Putamen (tissue), 1 donor: ENCODE measurements around the gene YY2.
"Not testable (repeated sequence)": the region's sequence is repeated elsewhere in the genome, so short reads cannot be mapped to it uniquely, and the experiment has no call there.

Source experiments
- DNase-seq: peaks from one replicate; pipeline ENCODE4 v3.0.0-alpha.2; 2016; ENCODE audit warnings: low spot score

YY2 gene

DNA sequence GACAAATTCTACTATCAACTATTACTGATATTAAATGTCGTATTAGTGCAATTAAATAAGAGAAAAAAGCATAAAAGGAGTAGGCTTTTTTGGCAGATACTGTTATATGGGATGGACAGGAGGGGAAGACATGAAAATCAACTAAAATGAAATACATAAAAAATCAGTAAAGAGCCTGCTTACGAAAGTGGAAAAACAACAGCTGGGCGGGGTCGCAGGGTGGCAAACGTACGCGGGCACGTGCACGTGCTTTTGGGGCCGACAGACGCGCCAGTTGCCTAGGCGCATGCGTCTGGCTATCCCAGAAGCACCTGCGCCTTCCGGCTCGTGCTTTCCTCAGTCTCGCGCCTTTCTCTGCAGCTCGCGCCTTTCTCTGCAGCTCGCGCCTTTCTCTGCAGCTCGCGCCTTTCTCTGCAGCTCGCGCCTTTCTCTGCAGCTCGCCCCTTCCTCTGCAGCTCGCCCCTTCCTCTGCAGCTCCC, at the start of gene YY2:
YY2 (plus strand) TSS at position 51 of the 479 bp plus-strand sequence. CDS start 498 bp downstream, outside the sequence.
- no peak for DNase-seq

- no peak for DNase-seq
These were observed 49.1 kb upstream of the YY2 start for GRCh38 chrX:21806691-21807090.

DNA sequence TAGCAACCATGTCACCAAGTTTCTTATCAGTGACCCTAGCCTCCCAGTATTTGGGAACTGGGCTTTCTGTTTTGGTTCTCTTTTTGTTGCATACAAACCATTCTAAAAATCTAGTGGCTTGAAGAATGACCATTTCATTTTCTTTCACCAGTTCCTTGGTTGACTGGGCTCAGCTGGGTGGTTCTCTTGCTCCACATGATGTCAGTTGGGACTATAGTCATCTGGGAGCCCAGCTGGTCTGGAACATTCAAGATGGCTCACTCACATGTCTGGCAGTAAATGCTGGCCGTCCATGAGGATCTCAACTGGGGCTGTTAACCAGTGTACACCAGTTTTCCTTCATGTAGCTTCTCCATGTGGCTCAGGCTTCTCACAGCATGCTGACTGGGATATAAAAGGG, 44.0 kb upstream of the YY2 start:
- DNase-seq = no peak

DNA sequence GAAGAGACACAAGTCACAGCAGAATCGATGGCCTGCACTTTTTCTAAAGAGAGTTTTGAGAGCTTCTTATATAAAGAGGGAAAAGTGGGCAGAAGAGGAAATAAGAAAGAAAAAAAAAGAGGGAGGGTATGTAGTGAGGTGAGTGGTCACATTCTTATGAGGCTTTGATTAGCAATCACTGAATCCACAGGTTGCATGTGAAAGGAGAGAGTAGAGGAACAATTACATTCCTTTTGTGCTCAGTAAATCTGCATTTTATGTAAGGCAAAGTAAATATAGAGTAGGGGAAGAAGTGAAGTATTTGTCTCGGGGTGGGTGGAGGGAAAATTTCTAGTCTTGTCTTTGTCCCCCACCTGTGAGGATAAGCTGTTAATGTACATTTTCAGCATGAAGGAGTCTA, 43.2 kb upstream of the YY2 start:
- no peak for DNase-seq

GRCh38 chrX:21813612-21814368, 42.0 kb upstream of the YY2 start:
- no peak for DNase-seq

DNA sequence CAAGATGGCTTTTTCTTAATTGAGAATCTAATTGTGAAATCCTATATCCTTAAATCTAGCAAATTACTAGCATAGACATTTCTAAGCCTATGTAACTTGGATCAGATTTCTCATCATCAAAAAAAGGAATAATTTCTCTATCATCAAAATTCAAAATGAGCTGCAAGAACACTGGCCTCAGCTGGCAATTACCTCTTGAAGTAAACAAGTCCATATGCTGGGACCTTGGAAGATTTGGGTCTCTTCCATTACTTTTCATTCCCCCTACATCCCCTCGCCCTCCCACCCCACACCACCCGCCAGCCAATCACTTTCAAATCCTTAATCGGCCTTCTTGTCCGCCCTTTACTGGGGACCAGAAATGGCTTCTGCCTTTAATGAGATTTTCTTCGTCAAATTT, 39.7 kb upstream of the YY2 start:
- no peak for DNase-seq

DNA sequence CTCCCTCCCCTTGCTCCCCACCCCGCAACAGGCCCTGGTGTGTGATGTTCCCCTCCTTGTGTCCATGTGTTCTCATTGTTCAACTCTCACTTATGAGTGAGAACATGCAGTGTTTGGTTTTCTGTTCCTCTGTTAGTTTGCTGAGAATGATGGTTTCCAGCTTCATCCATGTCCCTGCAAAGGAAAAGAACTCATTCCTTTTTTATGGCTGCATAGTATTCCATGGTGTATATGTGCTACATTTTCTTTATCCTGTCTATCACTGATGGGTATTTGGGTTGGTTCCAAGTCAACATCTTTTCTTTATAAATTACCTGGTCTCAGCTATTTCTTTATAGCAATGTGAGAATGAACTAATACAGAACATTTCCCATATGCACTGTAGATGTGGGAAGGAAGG, 35.6 kb upstream of the YY2 start:
- DNase-seq = not testable (repeated sequence)

- no peak for DNase-seq
These were observed 33.9 kb upstream of the YY2 start for GRCh38 chrX:21821875-21822274.

- no peak for DNase-seq
These were observed 24.3 kb upstream of the YY2 start for GRCh38 chrX:21831496-21831895.

GRCh38 chrX:21837056-21837455, 18.7 kb upstream of the YY2 start:
- peak; percentile 2 for DNase-seq

GRCh38 chrX:21838937-21839333, 16.9 kb upstream of the YY2 start:
- peak; percentile 1 for DNase-seq

- DNase-seq = peak; percentile 81
These were observed 16.2 kb upstream of the YY2 start, which contains the start of gene MBTPS2 for GRCh38 chrX:21839334-21840192. Gene MBTPS2, plus strand, starts transcription at chrX:21839617. Its CDS starts 118 bp downstream, at chrX:21839735.

GRCh38 chrX:21840193-21840545, 15.6 kb upstream of the YY2 start:
- DNase-seq = peak; percentile 1

- no peak for DNase-seq
These were observed 12.6 kb upstream of the YY2 start for GRCh38 chrX:21843179-21843578.

DNA sequence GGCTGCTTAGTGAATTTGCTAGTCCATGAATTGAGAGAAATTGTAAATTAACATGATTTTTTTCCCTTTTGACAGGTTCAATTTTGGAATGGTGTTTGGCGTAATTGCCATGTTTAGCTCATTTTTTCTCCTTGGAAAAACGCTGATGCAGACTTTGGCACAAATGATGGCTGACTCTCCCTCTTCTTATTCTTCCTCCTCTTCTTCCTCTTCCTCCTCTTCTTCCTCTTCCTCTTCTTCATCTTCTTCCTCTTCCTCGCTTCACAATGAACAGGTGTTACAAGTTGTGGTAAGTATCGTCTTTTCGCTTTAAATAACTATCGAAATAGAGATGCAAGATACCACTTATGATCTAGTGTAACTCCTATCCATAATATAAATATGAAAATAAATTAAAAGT, 10.7 kb upstream of the YY2 start:
- no peak for DNase-seq

- no peak for DNase-seq
These were observed 8.4 kb upstream of the YY2 start for GRCh38 chrX:21847342-21847741.

GRCh38 chrX:21853578-21853977, 2.2 kb upstream of the YY2 start:
- no peak for DNase-seq

- DNase-seq = no peak
These were observed 717 bp downstream of the YY2 start for GRCh38 chrX:21856504-21856903.

GRCh38 chrX:21863241-21863640, 7.5 kb downstream of the YY2 start:
- no peak for DNase-seq

GRCh38 chrX:21865436-21865835, 9.6 kb downstream of the YY2 start:
- DNase-seq = no peak

- no peak for DNase-seq
These were observed 14.7 kb downstream of the YY2 start for GRCh38 chrX:21870494-21870893.

GRCh38 chrX:21873063-21873775, 17.4 kb downstream of the YY2 start:
- no peak for DNase-seq
